Measurements from ENCODE around the gene FGF1.

FGF1 gene

GRCh38 chr5:142685418-142686209 lies at the start of gene FGF1:
FGF1 (minus strand) TSS chr5:142686090; CDS start chr5:142614127, 71,963 bp downstream.
- DNase-seq (ENCODE audit: low read depth in 2 of 2) = no peak

DNA sequence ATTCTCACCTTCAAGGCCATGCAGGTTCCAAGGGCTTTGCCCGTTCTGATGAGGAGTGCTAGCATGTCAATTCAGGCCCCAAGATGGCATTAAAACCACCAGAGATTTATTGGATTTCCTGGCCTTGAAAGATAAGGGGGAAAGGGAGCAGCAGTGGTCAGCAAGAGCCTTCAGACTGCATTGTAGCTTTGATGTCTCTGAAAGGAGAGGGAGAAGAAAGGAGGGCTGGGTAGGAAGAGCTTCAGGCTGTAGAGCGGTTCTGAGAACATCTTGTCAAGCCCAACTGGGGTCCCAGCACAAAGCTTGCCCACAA lies 41.8 kb upstream of the FGF1 start:
- DNase-seq (ENCODE audit: low read depth in 2 of 2) = no peak

GRCh38 chr5:142726188-142726731 lies 40.4 kb upstream of the FGF1 start:
- no peak for DNase-seq (ENCODE audit: low read depth in 2 of 2)

DNA sequence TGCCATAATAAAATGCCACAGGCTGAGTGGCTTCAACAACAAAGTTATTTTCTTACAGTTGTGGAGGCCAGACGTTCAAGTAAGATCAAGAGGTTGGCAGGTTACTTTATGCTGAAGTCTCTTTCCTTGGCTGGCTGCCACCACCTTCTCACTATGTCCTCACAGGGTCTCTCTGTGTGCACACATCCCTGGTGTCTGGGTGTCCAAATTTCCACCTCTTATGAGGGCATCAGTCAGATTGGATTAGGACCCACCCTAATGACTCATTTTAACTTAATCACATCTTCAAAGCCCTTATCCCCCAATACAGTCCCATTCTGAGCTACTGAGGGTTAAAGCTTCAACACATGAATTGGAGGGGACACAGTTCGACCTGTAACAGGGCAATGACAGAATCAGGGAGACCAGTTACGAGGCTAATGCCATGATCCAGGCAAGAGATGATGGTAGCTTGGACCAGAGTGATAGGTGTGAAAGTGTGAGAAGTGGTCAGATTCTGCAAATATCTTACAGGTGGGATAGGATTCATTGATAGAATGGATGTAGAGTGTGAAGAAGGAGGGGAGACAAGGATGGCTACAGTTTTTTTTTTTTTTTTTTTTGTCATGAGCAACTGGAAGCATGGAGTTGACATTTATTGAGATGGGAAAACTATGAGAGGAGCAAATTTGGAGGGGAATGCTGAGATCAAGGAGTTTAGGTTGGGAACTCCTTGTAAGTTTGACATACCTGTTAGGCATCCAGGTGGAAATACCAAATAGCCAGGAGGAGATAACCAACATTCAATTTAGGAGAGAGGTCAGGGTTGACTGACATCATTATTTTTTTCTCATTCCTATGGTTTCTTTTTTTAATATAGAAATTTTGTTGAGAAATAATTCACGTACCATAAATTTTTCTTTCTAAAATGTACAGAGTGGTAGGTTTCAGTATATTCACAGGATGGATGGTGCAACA lies 39.6 kb upstream of the FGF1 start:
- DNase-seq (ENCODE audit: low read depth in 2 of 2) = no peak

GRCh38 chr5:142724821-142725220 lies 38.9 kb upstream of the FGF1 start:
- DNase-seq (ENCODE audit: low read depth in 2 of 2) = no peak

- no peak for DNase-seq (ENCODE audit: low read depth in 2 of 2)
Observed at GRCh38 chr5:142722896-142723295, 37.0 kb upstream of the FGF1 start.

- no peak for DNase-seq (ENCODE audit: low read depth in 2 of 2)
Observed at GRCh38 chr5:142722146-142722545, 36.3 kb upstream of the FGF1 start.

DNA sequence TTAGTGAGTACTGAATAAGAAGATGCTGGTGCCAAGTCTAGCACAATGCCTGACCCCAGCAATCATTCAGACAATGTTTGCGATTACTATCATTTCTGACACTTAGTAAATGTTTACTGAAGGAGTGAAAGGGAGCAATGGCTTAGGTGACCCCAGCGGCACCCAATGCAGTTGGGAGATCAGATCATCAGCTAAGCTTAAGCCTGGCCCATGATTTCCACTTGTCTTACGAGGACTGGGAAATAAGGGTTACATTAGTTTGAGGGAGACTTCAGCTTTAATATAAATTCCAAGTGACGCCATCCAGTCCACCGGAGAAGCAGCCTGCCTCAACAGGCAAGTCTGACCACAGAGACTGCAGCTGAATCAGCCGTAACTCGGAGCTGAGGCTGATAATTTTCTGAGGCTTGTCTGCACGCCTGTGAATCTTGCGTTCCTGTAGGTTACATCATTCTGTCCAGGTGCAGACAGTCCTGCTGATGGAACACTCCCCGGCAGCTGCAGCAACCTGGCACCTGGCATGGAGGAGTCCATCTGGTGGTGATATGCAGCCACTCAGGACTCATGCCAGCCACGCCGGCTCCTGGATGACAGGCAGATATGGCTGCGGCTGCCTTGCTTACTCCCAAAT lies 34.9 kb upstream of the FGF1 start:
- no peak for DNase-seq (ENCODE audit: low read depth in 2 of 2)

DNA sequence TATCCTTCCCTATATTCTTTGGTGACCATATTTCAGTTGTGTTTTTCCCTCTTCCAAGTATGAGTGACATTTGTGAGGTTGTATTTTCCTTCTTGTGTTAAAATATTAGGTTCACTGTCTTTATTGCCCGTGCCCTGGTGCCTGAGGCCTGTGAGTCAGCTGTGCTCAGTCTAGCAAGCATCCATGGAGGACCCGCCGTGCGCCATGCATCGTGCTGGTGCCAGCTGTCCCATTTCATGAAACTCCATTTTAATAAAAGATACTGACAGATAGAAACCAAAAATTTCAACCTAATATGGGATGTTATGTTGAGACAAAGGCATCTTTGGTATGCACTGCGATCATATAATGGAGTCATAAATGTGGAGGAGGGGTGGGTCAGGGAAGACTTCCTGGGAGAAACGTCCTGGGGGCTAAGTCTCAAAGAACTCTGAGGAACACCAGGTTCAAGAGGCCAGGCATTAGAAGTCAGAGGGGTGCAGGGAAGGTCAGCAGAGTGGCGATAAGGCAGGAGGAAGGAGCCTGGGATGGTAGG lies 34.0 kb upstream of the FGF1 start:
- no peak for DNase-seq (ENCODE audit: low read depth in 2 of 2)

- no peak for DNase-seq (ENCODE audit: low read depth in 2 of 2)
Observed at GRCh38 chr5:142717582-142718215, 31.8 kb upstream of the FGF1 start.

DNA sequence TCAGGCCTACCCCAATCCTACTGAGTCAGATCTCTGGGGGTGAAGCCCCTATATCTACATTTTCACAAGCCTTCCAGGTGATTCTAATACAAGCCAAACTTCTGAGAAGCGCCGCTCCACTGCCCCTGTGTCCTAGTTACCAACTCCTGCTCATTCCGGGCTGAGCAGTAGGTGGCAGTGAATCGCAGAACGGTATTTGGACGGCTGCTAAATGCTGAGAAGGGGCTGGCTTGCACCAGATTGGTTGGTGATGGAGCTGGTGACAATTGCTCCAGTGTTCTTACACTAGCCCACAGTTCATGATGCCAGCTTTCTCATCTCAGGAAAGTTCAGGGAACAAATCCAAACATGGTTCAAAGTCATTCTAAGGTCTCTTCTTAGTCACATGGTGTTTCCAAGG lies 31.1 kb upstream of the FGF1 start:
- no peak for DNase-seq (ENCODE audit: low read depth in 2 of 2)

GRCh38 chr5:142715291-142715690 lies 29.4 kb upstream of the FGF1 start:
- no peak for DNase-seq (ENCODE audit: low read depth in 2 of 2)

- peak; percentile 69 to 71 for DNase-seq (ENCODE audit: low read depth in 2 of 2)
Observed at GRCh38 chr5:142713121-142713706, 27.3 kb upstream of the FGF1 start.

- no peak for DNase-seq (ENCODE audit: low read depth in 2 of 2)
Observed at GRCh38 chr5:142703153-142703552, 17.3 kb upstream of the FGF1 start.

DNA sequence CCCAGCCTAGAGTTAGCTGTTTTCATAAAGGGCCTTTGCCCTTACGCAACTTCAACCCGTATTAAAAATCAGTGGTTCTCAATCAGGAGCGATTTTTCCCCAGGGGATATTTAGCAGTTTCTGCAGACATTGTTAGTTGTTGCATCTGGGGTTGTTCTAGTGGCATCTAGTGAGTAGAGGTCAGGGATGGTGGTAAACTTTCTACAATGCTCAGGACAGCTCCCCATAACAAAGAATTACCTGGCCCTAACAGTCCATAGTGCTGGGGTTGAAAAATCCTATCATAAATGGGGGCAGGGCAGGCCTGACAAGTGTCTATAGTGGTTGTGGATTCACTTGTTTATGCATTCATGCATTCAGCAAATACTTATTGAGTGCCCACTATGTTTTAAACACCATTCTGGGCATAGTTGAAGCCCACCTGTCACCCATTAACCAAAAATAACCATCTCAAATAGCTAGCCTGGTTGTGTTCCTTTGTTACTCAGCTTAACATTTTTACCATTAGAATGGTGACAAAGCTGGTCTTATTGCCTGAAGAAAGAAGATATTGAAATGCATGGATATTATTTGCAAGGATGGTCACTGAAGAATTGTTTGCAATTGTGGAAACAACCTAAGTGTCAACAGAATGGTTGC lies 15.9 kb upstream of the FGF1 start:
- no peak for DNase-seq (ENCODE audit: low read depth in 2 of 2)

- DNase-seq (ENCODE audit: low read depth in 2 of 2) = no peak
Observed at GRCh38 chr5:142700566-142700965, 14.7 kb upstream of the FGF1 start.

DNA sequence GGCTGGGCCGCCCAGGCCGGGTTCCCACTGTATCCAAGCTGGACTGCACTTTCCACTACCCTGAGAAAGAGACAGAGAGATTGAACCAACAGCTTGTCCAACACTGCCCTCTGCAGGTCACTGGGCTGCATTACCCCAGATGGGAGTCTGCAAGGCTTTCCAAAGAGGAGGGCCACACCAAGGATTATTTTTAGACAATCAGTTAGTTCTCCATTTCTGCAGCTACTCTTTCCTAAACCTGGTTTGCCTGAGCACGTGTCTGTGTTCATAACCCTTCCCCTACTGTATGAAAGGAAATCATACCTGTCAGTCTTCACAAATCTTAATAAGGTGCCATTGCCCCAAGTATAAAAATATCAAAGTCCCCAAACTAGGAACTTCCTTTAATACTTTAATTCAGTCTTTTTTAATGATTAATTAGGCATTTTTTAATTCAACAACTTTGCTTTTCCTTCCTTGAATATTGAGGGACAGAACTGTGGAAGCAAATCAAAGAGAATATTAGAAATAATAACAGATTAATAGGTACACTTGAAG lies 13.4 kb upstream of the FGF1 start:
- DNase-seq (ENCODE audit: low read depth in 2 of 2) = peak; percentile 39 to 54

DNA sequence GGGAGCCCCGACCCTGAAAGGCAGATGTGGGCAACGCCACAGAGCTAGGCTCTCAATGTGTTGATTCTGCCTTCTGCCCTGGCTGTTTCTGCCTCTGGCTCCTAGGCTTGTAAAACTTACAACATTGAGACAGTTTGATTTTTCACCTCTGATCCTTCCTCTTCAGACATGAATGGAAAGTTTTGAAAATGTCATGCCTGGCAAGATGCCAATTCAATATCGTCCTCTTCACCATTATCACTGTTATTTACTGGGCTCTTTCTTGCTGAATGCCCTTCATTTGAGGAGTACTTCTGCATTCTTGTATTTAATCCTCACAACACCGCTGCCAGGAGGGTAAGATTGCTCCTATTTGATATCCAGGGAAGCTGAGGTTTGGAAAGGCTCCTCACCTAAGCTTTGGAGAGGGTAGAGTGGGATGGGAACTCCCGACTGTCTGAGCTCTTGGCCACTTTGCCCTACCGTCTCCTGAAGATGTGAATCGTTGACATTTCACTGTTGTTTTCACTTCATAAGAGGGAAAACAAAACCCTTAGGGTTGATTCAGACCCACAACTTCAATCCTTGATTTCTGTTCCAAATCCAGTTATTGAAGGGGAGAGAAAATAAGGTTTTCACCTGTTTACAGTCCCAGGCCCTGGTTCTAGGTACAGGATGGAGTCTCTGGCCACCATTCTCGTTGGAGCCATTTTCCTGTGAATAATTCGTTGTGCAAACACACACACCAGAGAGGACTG lies 12.7 kb upstream of the FGF1 start:
- no peak for DNase-seq (ENCODE audit: low read depth in 2 of 2)
